H1 (cell line): Measurements from ENCODE around the gene DDX1. TPM values are rescaled to one million over a fixed set of nuclear protein-coding genes. Genes with fewer than 3 reads are reported as not detected.

Experiments used
- CTCF ChIA-PET: fragments of 300-600 bp; sonication (Branson Sonifier 250); formaldehyde crosslinking; loops from one replicate; lab custom pipeline; 2021; ENCODE audit not compliant: partially characterized antibody; lab: Charles Lee
- POLR2A ChIA-PET: fragments of 300-600 bp; sonication (Branson Sonifier 250); formaldehyde crosslinking; loops from one replicate; lab custom pipeline; 2021; ENCODE audit warnings: inconsistent platforms; ENCODE audit not compliant: partially characterized antibody; lab: Charles Lee
- DNase-seq, 2 experiments: peaks; one replicate each; pipeline versions ENCODE4 v3.0.0 to v3.0.0-alpha.2; 2010 to 2022; ENCODE audit warnings: low spot score in 2 of 2, low read depth in 1 of 2, mixed read lengths in 1 of 2
- FAIRE-seq: peaks from 2 replicates; lab custom pipeline; 2011; peaks lifted over from hg19 to GRCh38; lab: Jason Lieb, UNC
- H2AFZ ChIP-seq: 2 replicates; pipeline ENCODE4 v1.8.1; 2012; ENCODE audit warnings: low read length, inconsistent platforms
- H2AK5ac ChIP-seq: 2 replicates; pipeline ENCODE4 v1.6.1; 2013; ENCODE audit warnings: low read depth, low read length
- H2BK120ac ChIP-seq: replicated peaks from 2 replicates; pipeline ENCODE3; 2013; ENCODE audit warnings: low read depth, low read length, inconsistent platforms
- H2BK12ac ChIP-seq: 2 replicates; pipeline ENCODE4 v1.6.1; 2013; ENCODE audit warnings: low read depth, low read length
- H2BK15ac ChIP-seq: 2 replicates; pipeline ENCODE4 v1.6.1; 2013; ENCODE audit warnings: low read length
- H2BK20ac ChIP-seq: 2 replicates; pipeline ENCODE4 v1.6.1; 2013; ENCODE audit warnings: low read length
- H2BK5ac ChIP-seq: 2 replicates; pipeline ENCODE4 v1.6.1; 2013; ENCODE audit warnings: low read depth, low read length
- H3K14ac ChIP-seq: 2 replicates; pipeline ENCODE4 v1.6.1; 2013; ENCODE audit warnings: inconsistent platforms; ENCODE audit not compliant: insufficient read length
- H3K18ac ChIP-seq: 2 replicates; pipeline ENCODE4 v1.6.1; 2013; ENCODE audit warnings: low read length; ENCODE audit errors: extremely low read depth
- H3K23ac ChIP-seq: 2 replicates; pipeline ENCODE4 v1.6.1; 2013; ENCODE audit warnings: inconsistent platforms; ENCODE audit not compliant: insufficient read length
- H3K23me2 ChIP-seq: 2 replicates; pipeline ENCODE4 v1.6.1; 2013; ENCODE audit warnings: low read depth, low read length
- H3K27ac ChIP-seq: 2 replicates; pipeline ENCODE4 v1.6.1; 2011; ENCODE audit warnings: low read depth, low read length, inconsistent platforms
- H3K27me3 ChIP-seq, 4 experiments: replicated peaks in 1 of 4; 1 replicate in 1 of 4; 2 replicates in 3 of 4; pipeline versions ENCODE4 v1.6.1 to v1.8.1; 2011 to 2013; ENCODE audit warnings: low read length in 3 of 4, mild to moderate bottlenecking in 3 of 4, inconsistent platforms in 2 of 4, mixed read lengths in 2 of 4, moderate library complexity in 1 of 4; ENCODE audit not compliant: control insufficient read depth in 3 of 4, insufficient read depth in 3 of 4; ENCODE audit errors: extremely low read depth in 1 of 4
- H3K36me3 ChIP-seq, 4 experiments: 2 replicates each; pipeline versions ENCODE4 v1.6.1 to v1.8.1; 2011 to 2013; ENCODE audit warnings: mild to moderate bottlenecking in 4 of 4, low read length in 3 of 4, moderate library complexity in 2 of 4, control low read depth in 1 of 4, inconsistent platforms in 1 of 4; ENCODE audit not compliant: insufficient read depth in 4 of 4, control insufficient read depth in 2 of 4
- H3K4ac ChIP-seq: replicated peaks from 2 replicates; pipeline ENCODE3; 2013; ENCODE audit warnings: low read length, low read depth, mixed read lengths, inconsistent platforms; ENCODE audit not compliant: insufficient read length
- H3K4me1 ChIP-seq, 4 experiments: replicated peaks in 1 of 4; 1 replicate in 1 of 4; 2 replicates in 3 of 4; pipeline versions ENCODE4 v1.6.1 to v1.8.1; 2011 to 2013; ENCODE audit warnings: low read length in 3 of 4, inconsistent platforms in 2 of 4, mixed read lengths in 1 of 4; ENCODE audit not compliant: insufficient read depth in 4 of 4, control insufficient read depth in 3 of 4
- H3K4me2 ChIP-seq, 2 experiments: 2 replicates each; pipeline versions ENCODE4 v1.6.1 to v1.8.1; 2011 to 2013; ENCODE audit warnings: low read depth in 2 of 2, low read length in 2 of 2, control low read depth in 1 of 2, inconsistent platforms in 1 of 2, mild to moderate bottlenecking in 1 of 2; ENCODE audit not compliant: insufficient read depth in 1 of 2
- H3K4me3 ChIP-seq, 4 experiments: fragments of 200-600, 300-600 bp in 1 of 4; sonication (generic), shearing (Covaris generic), sonication (Bioruptor Twin) in 1 of 4; 2 replicates each; pipeline versions ENCODE4 v1.5.1 to v1.8.1; 2011 to 2016; ENCODE audit warnings: low read length in 4 of 4, low read depth in 3 of 4, control low read depth in 2 of 4, inconsistent platforms in 2 of 4, mild to moderate bottlenecking in 2 of 4, mixed read lengths in 1 of 4, moderate library complexity in 1 of 4; ENCODE audit not compliant: insufficient read depth in 2 of 4; ENCODE audit errors: extremely low read depth in 1 of 4
- H3K56ac ChIP-seq: replicated peaks from 2 replicates; pipeline ENCODE3; 2013; ENCODE audit warnings: low read depth, mild to moderate bottlenecking, mixed read lengths, low read length, inconsistent platforms; ENCODE audit not compliant: insufficient read length
- H3K79me1 ChIP-seq: 2 replicates; pipeline ENCODE4 v1.6.1; 2013; ENCODE audit warnings: low read depth, low read length, control low read depth
- H3K79me2 ChIP-seq, 2 experiments: 2 replicates each; pipeline versions ENCODE4 v1.6.1 to v1.8.1; 2012 to 2013; ENCODE audit warnings: low read length in 2 of 2, mild to moderate bottlenecking in 2 of 2, inconsistent platforms in 1 of 2; ENCODE audit not compliant: insufficient read depth in 2 of 2, control insufficient read depth in 1 of 2
- H3K9ac ChIP-seq, 4 experiments: replicated peaks in 1 of 4; 1 replicate in 1 of 4; 2 replicates in 3 of 4; pipeline versions ENCODE4 v1.6.1 to v1.8.1; 2011 to 2013; ENCODE audit warnings: low read depth in 3 of 4, low read length in 3 of 4, control low read depth in 2 of 4, mild to moderate bottlenecking in 2 of 4, moderate library complexity in 2 of 4, inconsistent platforms in 1 of 4; ENCODE audit errors: extremely low read depth in 1 of 4
- H3K9me3 ChIP-seq, 2 experiments: 2 replicates each; pipeline versions ENCODE4 v1.6.1 to v1.8.1; 2012 to 2013; ENCODE audit warnings: mild to moderate bottlenecking in 2 of 2, moderate library complexity in 2 of 2, control low read depth in 1 of 2, inconsistent platforms in 1 of 2, low read depth in 1 of 2, low read length in 1 of 2, mixed read lengths in 1 of 2; ENCODE audit not compliant: insufficient read depth in 2 of 2
- H4K20me1 ChIP-seq, 2 experiments: replicated peaks in 1 of 2; 2 replicates each; pipeline versions ENCODE3 to v1.8.1; 2011 to 2013; ENCODE audit warnings: inconsistent platforms in 2 of 2, low read length in 2 of 2, mild to moderate bottlenecking in 1 of 2; ENCODE audit not compliant: insufficient read depth in 2 of 2, control insufficient read depth in 1 of 2
- H4K5ac ChIP-seq: 2 replicates; pipeline ENCODE4 v1.6.1; 2013; ENCODE audit warnings: low read length, low read depth, mixed read lengths, inconsistent platforms; ENCODE audit not compliant: insufficient read length
- H4K8ac ChIP-seq: 2 replicates; pipeline ENCODE4 v1.8.0; 2013; ENCODE audit warnings: mild to moderate bottlenecking, moderate library complexity, low read length, inconsistent platforms; ENCODE audit not compliant: insufficient read depth; ENCODE audit errors: extremely low read depth
- H4K91ac ChIP-seq: replicated peaks from 2 replicates; pipeline ENCODE3; 2013; ENCODE audit warnings: low read length, mixed read lengths, inconsistent platforms; ENCODE audit not compliant: insufficient read length
- FOSL1 ChIP-seq: IDR thresholded peaks from 2 replicates; pipeline ENCODE4 v1.6.1; 2011; ENCODE audit warnings: mild to moderate bottlenecking, low read depth, low read length, moderate library complexity; ENCODE audit not compliant: insufficient read depth
- GABPA ChIP-seq: IDR thresholded peaks from 2 replicates; pipeline ENCODE4 v1.6.1; 2011; ENCODE audit warnings: mild to moderate bottlenecking, low read length, moderate library complexity, borderline replicate concordance; ENCODE audit not compliant: insufficient read depth
- SIN3A ChIP-seq, 2 experiments: IDR thresholded peaks in 1 of 2; conservative IDR thresholded peaks in 1 of 2; 2 replicates each; pipeline ENCODE4 v1.6.1; 2011 to 2012; ENCODE audit warnings: low read length in 2 of 2, improper control_type of control experiment in 1 of 2, low read depth in 1 of 2, mild to moderate bottlenecking in 1 of 2
- whole genome bisulfite sequencing, 2 experiments: shearing (Covaris generic) in 1 of 2; methylation state at CpG; one replicate each; pipeline versions ENCODE4 v1.1.6 to v1.1.7; 2013 to 2015; ENCODE audit warnings: low lambda C conversion rate in 2 of 2, mixed read lengths in 2 of 2, inconsistent platforms in 1 of 2, low coverage in 1 of 2, missing lambda C conversion rate in 1 of 2; ENCODE audit not compliant: insufficient replicate concordance in 2 of 2, insufficient coverage in 1 of 2, insufficient read length in 1 of 2; ENCODE audit errors: extremely low coverage in 1 of 2, missing lambda C conversion rate in 1 of 2; 5-methylcytosine and 5-hydroxymethylcytosine counted together
- polyA plus RNA-seq, 7 experiments: library from polyadenylated mRNA; depleted of rRNA in 3 of 7; stranded (reverse) in 5 of 7; unstranded in 2 of 7; fragments of >200 nt in 5 of 7; fragments of 200-250 nt in 2 of 7; gene quantifications; 1 replicate in 5 of 7; 2 replicates in 1 of 7; 4 replicates in 1 of 7; pipeline versions ENCODE4 v1.2.1 to v1.2.3, GENCODE V29; 2011 to 2013; ENCODE audit warnings: missing spikeins in 2 of 7, mixed read lengths in 2 of 7
- total RNA-seq: library from RNA; stranded (reverse); fragmentation: NEBNext Ultra II Directional; extraction: Animal tissue kit (Norgen Biotek cat#: 25700); gene quantifications from 2 replicates; pipeline ENCODE4 v1.2.1, GENCODE V29; 2021

The DDX1 gene
- total and polyA plus RNA-seq, 2 of the 8 experiments (the other 6 are each of a cell fraction or from before 2014, with no cell fraction given), result 51.1 to 161 TPM

GRCh38 chr2:15543541-15543940, 48.1 kb upstream of the DDX1 start:
- no peak overlapping the region for H3K4ac ChIP-seq
- H3K18ac ChIP-seq, result no peak overlapping the region
- no peak for TF ChIP-seq SIN3A (conservative IDR thresholded peaks at IDR 0.05 in 1 of 2, IDR thresholded peaks at IDR 0.05 in 1 of 2; ENCODE audit: low read depth in 1 of 2, low read length in 2 of 2)
- TF ChIP-seq GABPA, result no peak
- no peak for TF ChIP-seq FOSL1
- H2BK15ac ChIP-seq, result no peak overlapping the region
- H3K9ac ChIP-seq, result no peak overlapping the region
- 90% methylated on average over 6 of the region's 6 CpGs; no CpG with 5 or more reads in 1 of the 2 experiments for WGBS, 2 experiments
- DNase-seq, result no peak
- H3K27ac ChIP-seq, result no peak overlapping the region
- no peak overlapping the region for H2BK20ac ChIP-seq
- H3K9me3 ChIP-seq, result no peaks in the 10 kb centered on the region
- no peaks in the 10 kb centered on the region for H3K27me3 ChIP-seq
- no peak overlapping the region for H2AFZ ChIP-seq
- no peak overlapping the region for H2BK12ac ChIP-seq
- FAIRE-seq, result no peak
- no peak overlapping the region for H3K56ac ChIP-seq
- no peak overlapping the region for H3K14ac ChIP-seq
- H3K79me2 ChIP-seq, result no peaks in the 10 kb centered on the region
- H2AK5ac ChIP-seq, result no peak overlapping the region
- no peak overlapping the region for H3K23ac ChIP-seq
- H3K4me3 ChIP-seq, result no peak overlapping the region
- H3K79me1 ChIP-seq, result no peaks in the 10 kb centered on the region
- no peak overlapping the region for H2BK120ac ChIP-seq
- no peaks in the 10 kb centered on the region for H3K36me3 ChIP-seq
- no peak overlapping the region for H2BK5ac ChIP-seq
- no peak overlapping the region for H4K91ac ChIP-seq
- H3K23me2 ChIP-seq, result no peaks in the 10 kb centered on the region
- no peak overlapping the region for H4K5ac ChIP-seq
- ChIA-PET CTCF (no interaction called here), POLR2A (no interaction called here)
- H3K4me1 ChIP-seq, result no peaks in the 10 kb centered on the region
- H4K20me1 ChIP-seq, result no peaks in the 10 kb centered on the region
- no peak overlapping the region for H3K4me2 ChIP-seq
- H4K8ac ChIP-seq, result no peak overlapping the region
